NCI-H524 treated with DMSO at 0.1 percent for 48 hours (cell line): ENCODE results near the gene TBCEL.
"Not testable (repeated sequence)": the region's sequence is repeated elsewhere in the genome, so short reads cannot be mapped to it uniquely, and the experiment has no call there.

ENCODE experiments used
- DNase-seq: peaks from one replicate; lab custom pipeline; 2025; lab: John Stamatoyannopoulos, UW

TBCEL gene

GRCh38 chr11:121023848-121024751 is at the start of gene TBCEL:
Gene TBCEL, plus strand, starts transcription at chr11:121024102. Its CDS starts 21,589 bp downstream, at chr11:121045691.
- peak; percentile 53 for DNase-seq

- DNase-seq: no peak
Observed at GRCh38 chr11:120974466-120974865, 49.4 kb upstream of the TBCEL start.

- no peak for DNase-seq
Observed at GRCh38 chr11:120974965-120975364, 48.9 kb upstream of the TBCEL start.

GRCh38 chr11:120977266-120978137 is 46.4 kb upstream of the TBCEL start:
- DNase-seq: no peak

GRCh38 chr11:120978701-120979100 is 45.2 kb upstream of the TBCEL start:
- DNase-seq: no peak

- no peak for DNase-seq
Observed at GRCh38 chr11:120985718-120986569, 38.0 kb upstream of the TBCEL start.

GRCh38 chr11:120988603-120989002 is 35.3 kb upstream of the TBCEL start:
- DNase-seq: no peak

- no peak for DNase-seq
Observed at GRCh38 chr11:120991830-120992686, 31.8 kb upstream of the TBCEL start.

- DNase-seq: no peak
Observed at GRCh38 chr11:120994091-120994859, 29.6 kb upstream of the TBCEL start.

GRCh38 chr11:120995184-120995583 is 28.7 kb upstream of the TBCEL start:
- no peak for DNase-seq

- DNase-seq: no peak
Observed at GRCh38 chr11:120996973-120997372, 26.9 kb upstream of the TBCEL start.

GRCh38 chr11:120998581-120998980 is 25.3 kb upstream of the TBCEL start:
- DNase-seq: no peak

GRCh38 chr11:121004206-121004840 is 19.6 kb upstream of the TBCEL start:
- no peak for DNase-seq

- DNase-seq: no peak
Observed at GRCh38 chr11:121006922-121007321, 17.0 kb upstream of the TBCEL start.

- DNase-seq: no peak
Observed at GRCh38 chr11:121008551-121008950, 15.4 kb upstream of the TBCEL start.

GRCh38 chr11:121012091-121012490 is 11.8 kb upstream of the TBCEL start:
- DNase-seq: no peak

- DNase-seq: peak; percentile 73
Observed at GRCh38 chr11:121018746-121019145, 5.2 kb upstream of the TBCEL start.

GRCh38 chr11:121021718-121022117 is 2.2 kb upstream of the TBCEL start:
- not testable (repeated sequence) for DNase-seq

GRCh38 chr11:121024989-121025388 is 1.1 kb downstream of the TBCEL start:
- no peak for DNase-seq

GRCh38 chr11:121029153-121029552 is 5.3 kb downstream of the TBCEL start:
- no peak for DNase-seq
